ENCODE results near the gene LRPAP1.
"Not testable (repeated sequence)": the region's sequence is repeated elsewhere in the genome, so short reads cannot be mapped to it uniquely, and the experiment has no call there.

Gene LRPAP1

DNA sequence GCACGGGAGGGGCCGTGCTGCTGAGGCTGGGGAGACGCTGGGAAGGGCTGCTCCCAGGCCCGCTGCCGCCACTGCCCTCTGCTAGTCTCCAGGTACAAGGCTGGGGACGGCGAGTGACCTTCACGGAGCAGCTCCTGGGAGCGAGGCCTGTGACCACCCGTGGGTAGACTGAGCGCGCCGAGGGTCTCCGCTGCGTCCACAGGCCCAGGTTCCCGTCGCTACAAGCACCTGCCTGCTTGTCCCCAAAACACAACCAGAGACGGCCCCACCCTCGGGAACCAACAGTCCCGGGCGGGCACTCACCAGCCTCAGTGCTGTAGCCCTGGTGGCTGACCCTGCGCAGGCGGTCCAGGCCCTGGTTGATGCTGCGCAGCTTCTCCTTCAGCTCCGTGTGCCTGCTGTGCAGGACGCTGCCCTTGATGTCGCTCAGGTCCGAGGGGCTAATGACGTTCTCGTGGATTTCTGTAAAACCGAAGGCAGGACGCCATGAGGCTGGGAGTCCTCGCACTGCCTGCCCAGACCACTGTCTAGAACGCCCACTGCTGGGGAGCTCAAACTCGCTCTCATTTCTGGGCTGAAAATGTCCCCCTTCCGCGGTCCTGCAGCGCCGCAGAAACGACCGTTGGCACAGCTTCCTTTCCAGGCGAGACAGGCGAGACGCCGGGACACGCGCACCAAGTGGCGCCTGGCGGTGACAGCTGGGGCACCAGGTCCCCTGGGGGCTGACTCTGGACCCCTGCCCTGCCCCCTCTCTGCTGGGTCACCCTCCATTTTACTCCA is 14.3 kb downstream of the LRPAP1 start:
- Histone ChIP-seq H3K36me3 (ENCODE audit: control insufficient read depth in 2 of 2, insufficient read depth in 2 of 2, low read length in 2 of 2) (peaks cover 61 to 67% of the 10 kb centered on the region in 2 donors), H3K27me3 (ENCODE audit: control insufficient read depth in 1 of 2, insufficient read depth in 2 of 2, low read length in 2 of 2) (no peaks in the 10 kb centered on the region), H3K27ac (ENCODE audit: low read length) (no peak overlapping the region), H3K4me1 (ENCODE audit: control insufficient read depth, insufficient read depth, low read length) (no peaks in the 10 kb centered on the region), H3K4me3 (ENCODE audit: low read length in 2 of 2) (no peak overlapping the region), H3K9me3 (ENCODE audit: control insufficient read depth in 2 of 2, low read length in 2 of 2) (no peaks in the 10 kb centered on the region), H3K9ac (ENCODE audit: low read length in 2 of 2) (no peak overlapping the region)

DNA sequence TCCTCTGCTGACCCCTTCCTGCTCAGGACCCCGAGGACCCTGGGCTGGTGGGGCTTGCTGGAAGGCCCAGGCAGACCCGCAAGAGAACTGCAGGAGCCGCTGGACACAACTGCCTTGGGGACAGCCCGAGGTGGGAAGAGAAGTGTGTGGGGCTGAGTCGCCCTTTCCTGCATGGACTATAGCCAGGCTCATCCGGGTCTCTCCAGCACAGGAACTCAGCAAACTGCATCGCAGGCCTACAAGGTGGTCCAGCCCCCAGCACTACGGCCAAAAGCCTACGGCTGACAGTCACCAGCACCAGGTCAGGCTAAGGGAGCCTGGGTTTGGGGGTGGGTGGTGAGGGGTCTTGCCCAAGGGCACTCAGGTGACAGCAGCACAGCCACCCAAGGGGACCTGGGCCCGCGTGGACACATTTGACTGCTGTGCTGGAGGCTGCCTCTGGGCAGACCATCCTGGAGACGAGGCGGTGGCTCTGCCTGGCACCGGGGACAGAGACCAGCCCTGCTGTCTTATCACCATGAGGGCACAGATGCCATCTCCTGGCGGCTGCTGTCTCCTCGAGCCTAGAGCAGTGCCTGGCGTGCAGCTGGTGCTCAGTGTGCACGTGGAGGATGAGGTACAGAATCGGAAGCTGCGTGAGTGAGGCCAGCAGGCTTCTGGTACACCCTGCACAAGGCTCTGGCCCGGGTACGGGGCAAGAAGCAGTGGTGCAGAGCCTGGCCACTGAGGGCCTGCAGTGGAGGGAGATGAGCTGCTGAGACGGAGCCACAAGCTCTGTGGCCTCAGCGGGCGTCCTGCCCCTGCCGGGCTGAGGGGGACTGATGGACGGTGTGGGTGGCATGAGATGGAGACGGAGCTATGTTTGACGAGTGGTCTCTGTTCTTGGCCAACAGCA is 15.1 kb downstream of the LRPAP1 start:
- Histone ChIP-seq H3K27me3 (ENCODE audit: control insufficient read depth in 1 of 2, insufficient read depth in 2 of 2, low read length in 2 of 2) (no peaks in the 10 kb centered on the region), H3K4me1 (ENCODE audit: control insufficient read depth, insufficient read depth, low read length) (no peaks in the 10 kb centered on the region), H3K27ac (ENCODE audit: low read length) (no peak overlapping the region), H3K4me3 (ENCODE audit: low read length in 2 of 2) (no peak overlapping the region), H3K9ac (ENCODE audit: low read length in 2 of 2) (no peak overlapping the region), H3K9me3 (ENCODE audit: control insufficient read depth in 2 of 2, low read length in 2 of 2) (no peaks in the 10 kb centered on the region), H3K36me3 (ENCODE audit: control insufficient read depth in 2 of 2, insufficient read depth in 2 of 2, low read length in 2 of 2) (peaks cover 69 to 71% of the 10 kb centered on the region in 2 donors)

DNA sequence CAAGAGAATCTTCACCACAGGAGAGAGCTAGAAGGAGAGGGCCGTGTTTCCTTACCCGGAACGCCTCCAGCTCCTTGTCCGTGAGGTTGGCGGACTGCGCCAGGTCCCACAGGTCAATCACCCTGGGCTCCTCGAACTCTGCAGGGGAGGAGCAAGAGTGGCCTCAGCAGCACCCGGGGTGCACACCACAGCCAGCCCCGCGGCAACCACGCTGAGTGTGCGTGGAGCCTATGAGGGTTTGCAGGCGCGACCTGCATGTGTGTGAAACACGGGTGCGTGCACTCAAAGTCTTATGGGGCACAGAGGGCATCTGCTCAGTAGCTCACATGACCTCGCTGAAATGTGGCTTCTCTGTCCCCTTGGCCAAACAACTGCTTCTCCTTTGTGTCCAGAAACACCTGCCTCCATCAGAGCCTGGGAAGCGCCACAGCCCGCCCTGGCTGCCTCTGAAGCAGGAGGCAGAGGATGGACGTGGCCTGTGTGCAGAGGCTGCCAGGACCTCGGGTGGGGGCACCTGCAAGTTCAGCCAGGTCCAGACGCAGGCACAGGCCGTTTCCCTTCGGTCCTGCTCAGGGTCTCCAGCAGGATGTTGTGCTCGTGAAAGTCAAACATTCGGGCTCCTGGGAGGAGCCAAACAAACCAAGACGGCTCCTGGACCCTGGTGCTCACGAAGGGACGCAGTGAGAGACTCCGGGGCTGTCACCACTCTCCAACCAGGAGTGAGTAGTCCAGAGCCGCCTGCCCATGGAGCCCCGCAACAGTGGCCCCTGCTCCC is 16.0 kb downstream of the LRPAP1 start:
- Histone ChIP-seq H3K36me3 (ENCODE audit: control insufficient read depth in 2 of 2, insufficient read depth in 2 of 2, low read length in 2 of 2) (peaks cover 68 to 71% of the 10 kb centered on the region in 2 donors), H3K4me3 (ENCODE audit: low read length in 2 of 2) (no peak overlapping the region)

DNA sequence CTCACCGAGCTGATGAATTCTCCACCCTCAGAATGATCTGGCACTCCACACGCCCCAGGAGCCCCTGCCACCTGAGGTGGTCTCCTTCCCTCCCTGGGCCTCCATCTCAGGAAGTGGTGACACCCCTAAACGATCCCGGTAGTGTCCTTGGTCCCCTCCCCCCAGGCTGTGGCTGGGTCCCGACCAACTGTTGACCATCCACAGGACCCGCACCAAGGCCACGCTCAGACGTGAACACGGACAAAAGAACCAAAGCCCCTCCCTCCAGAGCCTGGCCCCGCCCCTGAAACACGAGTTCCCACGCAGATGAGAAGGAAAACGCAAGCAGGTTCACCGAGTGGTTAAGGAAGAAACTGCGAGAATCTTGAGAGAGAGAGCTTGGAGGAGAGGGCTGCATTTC is 16.6 kb downstream of the LRPAP1 start:
- Histone ChIP-seq H3K9ac (ENCODE audit: low read length in 2 of 2) (no peak overlapping the region), H3K4me1 (ENCODE audit: control insufficient read depth, insufficient read depth, low read length) (no peaks in the 10 kb centered on the region), H3K36me3 (ENCODE audit: control insufficient read depth in 2 of 2, insufficient read depth in 2 of 2, low read length in 2 of 2) (peaks cover 72 to 75% of the 10 kb centered on the region in 2 donors), H3K4me3 (ENCODE audit: low read length in 2 of 2) (no peak overlapping the region), H3K27ac (ENCODE audit: low read length) (no peak overlapping the region), H3K9me3 (ENCODE audit: control insufficient read depth in 2 of 2, low read length in 2 of 2) (no peaks in the 10 kb centered on the region), H3K27me3 (ENCODE audit: control insufficient read depth in 1 of 2, insufficient read depth in 2 of 2, low read length in 2 of 2) (no peaks in the 10 kb centered on the region)

More for the DNA sequence above, 16.0 kb downstream of the LRPAP1 start:
- Histone ChIP-seq H3K9ac (ENCODE audit: low read length in 2 of 2) (no peak overlapping the region), H3K27ac (ENCODE audit: low read length) (no peak overlapping the region), H3K4me1 (ENCODE audit: control insufficient read depth, insufficient read depth, low read length) (no peaks in the 10 kb centered on the region), H3K9me3 (ENCODE audit: control insufficient read depth in 2 of 2, low read length in 2 of 2) (no peaks in the 10 kb centered on the region), H3K27me3 (ENCODE audit: control insufficient read depth in 1 of 2, insufficient read depth in 2 of 2, low read length in 2 of 2) (no peaks in the 10 kb centered on the region)

DNA sequence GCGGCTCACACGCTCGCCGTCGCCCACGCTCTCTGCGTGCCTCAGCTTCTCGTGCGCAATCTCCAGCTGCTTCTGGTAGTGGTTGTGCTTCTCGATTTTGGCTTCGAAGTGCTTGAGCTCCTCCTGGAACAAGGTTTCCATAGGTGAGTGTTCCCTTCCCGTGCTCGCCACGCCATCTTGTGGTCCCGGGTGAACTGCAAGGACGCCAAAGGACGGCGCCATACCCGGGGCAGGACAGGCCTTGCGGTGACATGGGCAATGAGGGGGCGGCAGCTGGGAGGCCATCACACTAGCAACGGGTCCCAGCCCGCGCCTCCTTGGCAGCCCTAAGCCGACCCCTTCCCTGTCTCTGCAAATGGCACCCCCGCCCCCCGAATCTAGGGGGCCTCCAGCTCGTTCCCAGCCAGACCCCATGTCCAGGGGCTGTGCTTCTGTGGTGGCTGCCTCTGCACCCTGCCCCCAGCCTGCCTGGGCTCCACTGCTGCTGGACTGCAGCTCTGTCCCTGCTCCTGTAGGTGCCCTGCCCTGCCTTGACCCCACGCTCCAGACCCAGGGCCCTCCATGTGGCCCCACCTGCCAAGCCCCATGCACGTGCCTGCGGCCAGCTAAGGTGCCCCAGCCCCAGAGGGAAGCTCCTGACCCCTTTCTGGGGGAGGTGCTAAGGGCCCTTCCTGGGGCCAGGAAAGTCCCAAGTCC is 17.3 kb downstream of the LRPAP1 start:
- no peaks in the 10 kb centered on the region for H3K27me3 ChIP-seq (ENCODE audit: control insufficient read depth in 1 of 2, insufficient read depth in 2 of 2, low read length in 2 of 2)
- H3K9ac ChIP-seq (ENCODE audit: low read length in 2 of 2) = no peak overlapping the region
- H3K4me3 ChIP-seq (ENCODE audit: low read length in 2 of 2) = no peak overlapping the region
- peaks cover 65 to 71% of the 10 kb centered on the region in 2 donors for H3K36me3 ChIP-seq (ENCODE audit: control insufficient read depth in 2 of 2, insufficient read depth in 2 of 2, low read length in 2 of 2)
- H3K27ac ChIP-seq (ENCODE audit: low read length) = no peak overlapping the region
- no peaks in the 10 kb centered on the region for H3K9me3 ChIP-seq (ENCODE audit: control insufficient read depth in 2 of 2, low read length in 2 of 2)
- H3K4me1 ChIP-seq (ENCODE audit: control insufficient read depth, insufficient read depth, low read length) = no peaks in the 10 kb centered on the region

DNA sequence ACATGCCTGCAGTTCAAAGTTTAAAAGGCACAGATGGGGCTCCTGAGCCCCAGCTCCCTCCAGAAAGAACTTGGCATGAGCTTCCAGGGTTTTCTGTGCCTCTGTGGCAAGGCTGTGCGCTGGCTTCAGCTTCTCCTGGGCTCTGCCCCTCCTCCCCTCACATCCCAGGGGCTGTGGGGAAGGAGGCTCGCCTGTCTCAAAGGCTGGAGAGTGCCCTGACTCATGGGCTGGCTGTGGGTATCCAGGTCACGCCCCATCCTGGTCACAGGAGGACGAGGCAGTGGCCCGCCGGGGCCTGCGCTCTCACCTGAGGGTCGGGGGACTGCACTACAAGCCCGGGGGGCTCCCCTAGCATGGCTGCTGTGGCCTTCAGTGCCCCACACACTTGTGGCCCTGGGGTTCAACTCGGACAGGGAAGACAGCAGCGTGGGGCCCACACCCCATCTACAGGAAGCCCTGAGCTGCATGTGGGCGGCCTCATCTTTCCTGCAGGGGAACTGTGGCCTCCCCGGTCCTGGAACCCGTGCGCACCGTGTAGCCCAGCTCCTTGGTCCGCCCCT is 17.9 kb downstream of the LRPAP1 start:
- Histone ChIP-seq H3K4me3 (ENCODE audit: low read length in 2 of 2) (no peak overlapping the region), H3K9ac (ENCODE audit: low read length in 2 of 2) (no peak overlapping the region), H3K36me3 (ENCODE audit: control insufficient read depth in 2 of 2, insufficient read depth in 2 of 2, low read length in 2 of 2) (peaks cover 61 to 66% of the 10 kb centered on the region in 2 donors), H3K9me3 (ENCODE audit: control insufficient read depth in 2 of 2, low read length in 2 of 2) (no peaks in the 10 kb centered on the region), H3K27me3 (ENCODE audit: control insufficient read depth in 1 of 2, insufficient read depth in 2 of 2, low read length in 2 of 2) (no peaks in the 10 kb centered on the region), H3K4me1 (ENCODE audit: control insufficient read depth, insufficient read depth, low read length) (no peaks in the 10 kb centered on the region), H3K27ac (ENCODE audit: low read length) (no peak overlapping the region)

DNA sequence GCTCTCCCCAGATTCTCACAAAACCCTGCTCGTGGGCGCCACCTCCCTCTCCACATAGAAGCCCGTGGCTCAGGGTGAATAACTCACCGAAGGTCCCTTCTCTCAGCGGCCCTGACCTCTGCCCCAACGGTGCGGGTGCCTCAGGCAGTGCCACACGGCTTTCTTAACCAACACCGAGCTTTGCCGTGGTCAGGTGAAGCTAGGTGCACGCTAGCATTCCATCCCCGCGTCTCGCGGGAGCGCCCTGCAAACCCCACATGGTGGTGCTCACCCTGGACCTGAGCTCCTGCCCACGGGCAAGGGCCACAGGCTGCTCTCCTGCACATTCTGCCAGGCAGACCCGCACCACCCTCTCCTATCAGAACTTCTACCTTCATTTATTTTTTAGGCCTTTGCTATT is 18.4 kb downstream of the LRPAP1 start:
- peaks cover 61 to 64% of the 10 kb centered on the region in 2 donors for H3K36me3 ChIP-seq (ENCODE audit: control insufficient read depth in 2 of 2, insufficient read depth in 2 of 2, low read length in 2 of 2)

DNA sequence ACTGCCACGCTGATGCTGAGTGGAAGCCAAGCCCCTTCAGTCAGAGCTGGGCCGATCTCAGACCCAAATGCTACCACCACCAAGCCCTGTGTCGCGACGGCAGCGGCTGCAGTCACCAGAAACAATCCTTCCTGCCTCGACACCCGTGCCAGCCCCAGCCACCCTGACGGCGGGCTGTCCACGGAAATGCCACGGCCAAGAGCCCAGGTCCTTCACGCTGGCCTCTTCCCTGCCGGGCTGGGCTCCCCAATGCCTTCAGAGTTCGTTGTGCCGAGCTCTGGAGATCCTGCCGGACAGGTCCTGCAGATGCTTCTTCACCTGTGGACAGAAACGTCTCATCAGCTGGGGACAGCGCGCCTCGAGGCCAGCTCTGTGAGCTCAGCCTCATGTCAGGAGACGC is 19.5 kb downstream of the LRPAP1 start:
- H3K36me3 ChIP-seq (ENCODE audit: control insufficient read depth in 2 of 2, insufficient read depth in 2 of 2, low read length in 2 of 2) = peaks cover 62 to 65% of the 10 kb centered on the region in 2 donors
- H3K4me1 ChIP-seq (ENCODE audit: control insufficient read depth, insufficient read depth, low read length) = no peaks in the 10 kb centered on the region
- no peak overlapping the region for H3K9ac ChIP-seq (ENCODE audit: low read length in 2 of 2)
- no peak overlapping the region for H3K27ac ChIP-seq (ENCODE audit: low read length)
- no peaks in the 10 kb centered on the region for H3K27me3 ChIP-seq (ENCODE audit: control insufficient read depth in 1 of 2, insufficient read depth in 2 of 2, low read length in 2 of 2)
- H3K9me3 ChIP-seq (ENCODE audit: control insufficient read depth in 2 of 2, low read length in 2 of 2) = no peaks in the 10 kb centered on the region
- H3K4me3 ChIP-seq (ENCODE audit: low read length in 2 of 2) = no peak overlapping the region

More for the DNA sequence above, 18.4 kb downstream of the LRPAP1 start:
- no peaks in the 10 kb centered on the region for H3K4me1 ChIP-seq (ENCODE audit: control insufficient read depth, insufficient read depth, low read length)
- H3K27me3 ChIP-seq (ENCODE audit: control insufficient read depth in 1 of 2, insufficient read depth in 2 of 2, low read length in 2 of 2) = no peaks in the 10 kb centered on the region
- H3K27ac ChIP-seq (ENCODE audit: low read length) = no peak overlapping the region
- H3K9me3 ChIP-seq (ENCODE audit: control insufficient read depth in 2 of 2, low read length in 2 of 2) = no peaks in the 10 kb centered on the region
- no peak overlapping the region for H3K9ac ChIP-seq (ENCODE audit: low read length in 2 of 2)
- no peak overlapping the region for H3K4me3 ChIP-seq (ENCODE audit: low read length in 2 of 2)

DNA sequence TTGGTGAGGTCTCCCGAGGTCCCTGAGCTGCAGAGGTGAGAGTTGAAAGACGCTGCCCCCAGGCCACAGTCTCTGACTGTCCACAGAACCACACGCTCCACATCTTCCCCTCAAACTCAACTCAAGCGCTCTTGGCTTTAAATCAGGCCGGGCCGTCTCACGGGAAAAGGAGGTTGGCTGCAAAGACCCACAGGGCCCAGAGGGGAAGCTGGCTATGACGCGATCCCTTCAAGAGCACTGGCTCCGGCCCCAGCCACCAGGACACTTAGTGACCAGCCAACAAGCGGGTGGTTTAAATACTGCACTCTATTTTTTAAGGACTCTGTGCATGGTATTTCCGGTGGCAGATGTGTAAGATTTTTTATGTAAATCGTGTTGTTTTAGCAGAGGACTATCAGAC is 19.9 kb downstream of the LRPAP1 start:
- Histone ChIP-seq H3K4me3 (ENCODE audit: low read length in 2 of 2) (no peak overlapping the region), H3K27ac (ENCODE audit: low read length) (no peak overlapping the region), H3K36me3 (ENCODE audit: control insufficient read depth in 2 of 2, insufficient read depth in 2 of 2, low read length in 2 of 2) (peaks cover 60 to 61% of the 10 kb centered on the region in 2 donors), H3K27me3 (ENCODE audit: control insufficient read depth in 1 of 2, insufficient read depth in 2 of 2, low read length in 2 of 2) (no peaks in the 10 kb centered on the region), H3K9me3 (ENCODE audit: control insufficient read depth in 2 of 2, low read length in 2 of 2) (no peaks in the 10 kb centered on the region), H3K9ac (ENCODE audit: low read length in 2 of 2) (no peak overlapping the region), H3K4me1 (ENCODE audit: control insufficient read depth, insufficient read depth, low read length) (no peaks in the 10 kb centered on the region)

DNA sequence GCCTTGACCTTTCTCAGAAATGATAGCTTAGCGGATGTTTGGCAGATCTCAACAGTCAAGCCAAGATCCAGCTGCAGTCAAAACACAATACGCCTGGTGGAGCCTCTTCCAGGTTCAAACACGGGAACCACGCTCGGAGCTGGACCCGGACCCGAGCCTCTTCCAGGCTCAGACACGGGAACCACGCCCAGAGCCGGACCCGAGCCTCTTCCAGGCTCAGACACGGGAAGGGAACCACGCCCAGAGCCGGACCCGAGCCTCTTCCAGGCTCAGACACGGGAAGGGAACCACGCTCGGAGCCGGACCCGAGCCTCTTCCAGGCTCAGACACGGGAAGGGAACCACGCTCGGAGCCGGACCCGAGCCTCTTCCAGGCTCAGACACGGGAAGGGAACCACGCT is 20.6 kb downstream of the LRPAP1 start:
- H3K4me1 ChIP-seq (ENCODE audit: control insufficient read depth, insufficient read depth, low read length); H3K27ac ChIP-seq (ENCODE audit: low read length); H3K9ac ChIP-seq (ENCODE audit: low read length in 2 of 2); H3K27me3 ChIP-seq (ENCODE audit: control insufficient read depth in 1 of 2, insufficient read depth in 2 of 2, low read length in 2 of 2); H3K4me3 ChIP-seq (ENCODE audit: low read length in 2 of 2); H3K9me3 ChIP-seq (ENCODE audit: control insufficient read depth in 2 of 2, low read length in 2 of 2): not testable (repeated sequence)
- H3K36me3 ChIP-seq (ENCODE audit: control insufficient read depth in 2 of 2, insufficient read depth in 2 of 2, low read length in 2 of 2) = peaks cover 53 to 54% of the 10 kb centered on the region in 2 donors

Measured in stomach smooth muscle (tissue), 2 donors.